Measurements from ENCODE around the gene SDK2.
A peak's percentile ranks its signal among the peaks of the same experiment; 100 is the strongest.

SDK2 gene

DNA sequence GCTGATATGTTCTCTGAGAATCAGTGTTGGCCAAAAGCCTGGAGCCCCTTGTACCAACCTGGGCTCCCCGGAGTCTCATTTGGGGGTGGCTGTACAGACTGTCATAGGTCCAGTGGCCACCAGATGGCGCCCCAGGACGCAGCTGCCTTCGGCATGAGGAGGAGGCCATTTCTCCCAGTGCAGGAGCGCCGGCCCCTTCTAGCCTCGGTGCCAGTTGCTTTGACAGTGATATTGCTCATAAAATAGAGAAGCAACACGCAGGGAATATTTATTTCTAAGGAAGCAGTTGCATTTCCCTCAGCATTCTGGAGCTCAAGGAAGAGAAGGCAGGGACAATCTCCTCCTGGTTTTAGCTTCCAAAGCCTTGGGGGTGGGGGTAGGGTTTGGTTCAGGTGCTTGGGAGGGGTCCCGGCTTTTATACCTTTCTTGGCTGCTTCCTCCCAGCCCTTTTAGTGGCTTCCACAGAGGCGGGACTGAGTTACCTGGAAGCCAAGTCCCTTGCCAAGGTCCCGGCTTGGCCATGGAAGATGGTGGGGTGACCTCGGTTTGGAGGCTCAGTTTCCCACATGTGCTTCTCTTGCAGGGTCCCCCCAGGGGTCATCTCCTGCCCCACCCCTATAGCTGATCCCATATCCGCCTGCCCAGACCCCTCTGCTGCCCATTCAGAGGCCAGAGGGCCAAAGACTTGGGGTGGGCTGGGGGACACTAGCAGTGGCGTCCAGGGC is 214.6 kb downstream of the SDK2 start:
- peak; percentile 80 for DNase-seq (ENCODE audit: low spot score)

- DNase-seq (ENCODE audit: low spot score), result no peak
Measured at GRCh38 chr17:73427198-73427597, 217.0 kb downstream of the SDK2 start.

DNA sequence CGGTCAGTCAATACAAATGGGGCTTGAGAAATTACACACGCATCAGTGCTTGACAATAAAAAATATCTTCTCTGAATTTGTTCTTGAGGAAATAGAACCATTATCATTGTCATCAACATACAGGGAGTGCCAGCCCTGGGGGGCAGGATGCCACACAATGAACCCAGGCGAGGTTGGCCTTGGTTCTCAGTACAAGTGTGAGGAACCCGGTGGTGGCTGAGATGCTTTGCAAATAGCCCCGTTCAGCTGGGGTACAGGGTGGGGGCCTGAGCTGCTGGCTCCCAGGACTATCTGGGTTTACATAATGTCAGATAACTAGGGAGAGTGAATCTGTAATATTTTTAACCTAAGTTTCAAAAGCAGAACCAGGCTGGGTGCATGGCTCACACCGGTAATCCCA is 219.7 kb downstream of the SDK2 start:
- no peak for DNase-seq (ENCODE audit: low spot score)

DNA sequence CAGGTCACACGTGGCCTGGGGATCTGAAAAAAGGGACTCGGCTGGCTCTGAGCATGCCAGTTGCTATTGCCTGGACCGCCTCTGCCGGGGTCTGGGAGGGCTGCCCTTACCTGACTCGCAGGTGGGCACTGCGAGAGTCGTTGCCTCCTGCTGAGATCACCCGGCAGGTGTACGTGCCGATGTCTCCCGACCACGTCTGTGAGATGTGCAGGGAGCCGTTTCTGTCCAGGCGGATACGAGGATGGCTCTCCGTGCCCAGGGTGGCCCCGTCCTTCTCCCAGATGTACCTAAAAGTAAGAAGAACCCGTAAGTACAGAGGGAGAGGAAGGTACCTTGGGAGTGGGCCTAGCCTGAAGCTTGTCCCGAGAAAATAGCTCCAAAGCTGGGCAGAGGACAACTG is 220.4 kb downstream of the SDK2 start:
- DNase-seq (ENCODE audit: low spot score), result no peak

DNA sequence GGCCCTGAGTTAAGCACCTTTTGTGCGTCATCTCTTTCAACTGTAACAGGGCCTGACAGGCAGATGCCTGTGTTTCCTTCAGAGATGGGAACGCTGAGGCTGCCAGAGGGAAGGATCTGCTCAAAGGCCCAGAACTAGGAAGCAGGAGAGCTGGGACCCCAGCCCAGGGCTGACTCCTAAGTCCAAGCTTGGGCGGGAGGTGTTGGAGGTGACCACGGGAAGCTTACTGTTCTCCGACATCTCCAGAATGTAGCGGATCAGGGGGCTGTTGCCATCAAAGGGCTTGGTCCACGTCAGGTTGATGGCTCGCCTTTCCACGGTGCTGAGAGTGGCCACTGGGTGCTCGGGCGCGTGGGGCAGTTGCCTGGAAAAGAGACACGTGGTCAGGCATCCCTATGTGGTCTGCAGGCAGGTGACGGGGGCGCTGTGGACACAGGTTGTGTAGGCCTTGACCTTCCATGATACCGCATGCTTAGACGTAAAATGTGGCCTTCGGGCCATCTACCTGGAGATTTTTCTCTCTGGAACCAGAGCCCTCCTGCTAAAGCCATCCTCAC is 221.0 kb downstream of the SDK2 start:
- peak; percentile 56 for DNase-seq (ENCODE audit: low spot score)

DNA sequence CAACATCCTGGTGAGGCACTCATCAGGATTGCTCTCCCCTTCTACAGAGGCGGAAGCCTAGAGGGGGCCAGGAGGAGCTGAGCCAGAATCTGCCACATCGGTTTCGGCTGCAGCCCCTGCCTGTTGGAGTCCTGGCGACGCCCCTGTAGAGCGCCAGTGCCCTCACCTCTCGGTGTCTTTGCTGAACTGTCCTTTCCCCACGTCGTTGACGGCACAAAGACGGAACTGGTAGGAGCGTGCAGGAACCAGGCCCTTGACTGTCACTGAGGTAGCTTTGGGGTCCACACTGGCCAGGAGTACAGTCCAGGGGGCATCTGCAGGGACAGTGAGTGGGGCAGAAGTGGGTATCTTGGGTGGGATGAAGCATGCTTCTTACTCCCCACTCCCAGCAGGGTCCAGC is 222.1 kb downstream of the SDK2 start:
- DNase-seq (ENCODE audit: low spot score), result no peak

DNA sequence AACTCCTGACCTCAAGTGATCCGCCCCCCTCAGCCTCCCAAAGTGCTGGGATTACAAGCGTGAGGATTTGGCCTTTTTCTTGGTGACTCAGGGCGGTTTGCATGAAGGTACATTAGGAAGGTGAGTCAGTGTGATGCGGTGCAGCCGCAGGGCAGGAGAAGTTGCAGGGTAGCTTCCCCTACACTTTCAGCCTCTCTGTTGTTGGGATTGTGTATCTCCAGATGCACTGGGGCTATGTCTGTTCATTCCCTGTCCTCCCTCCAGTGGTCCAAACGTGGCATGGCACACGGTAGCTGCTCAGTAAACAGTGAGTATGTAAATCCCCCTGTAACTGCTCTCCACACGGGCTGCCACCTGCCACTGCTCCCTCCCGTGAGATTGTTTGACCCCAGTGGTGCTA is 223.3 kb downstream of the SDK2 start:
- peak; percentile 57 for DNase-seq (ENCODE audit: low spot score)

GRCh38 chr17:73419881-73420280 is 224.4 kb downstream of the SDK2 start:
- DNase-seq (ENCODE audit: low spot score), result no peak

GRCh38 chr17:73419051-73419450 is 225.2 kb downstream of the SDK2 start:
- DNase-seq (ENCODE audit: low spot score), result no peak

- DNase-seq (ENCODE audit: low spot score), result no peak
Measured at GRCh38 chr17:73415782-73416181, 228.5 kb downstream of the SDK2 start.

GRCh38 chr17:73414171-73414955 is 229.9 kb downstream of the SDK2 start:
- no peak for DNase-seq (ENCODE audit: low spot score)

GRCh38 chr17:73412914-73413313 is 231.3 kb downstream of the SDK2 start:
- DNase-seq (ENCODE audit: low spot score), result no peak

DNA sequence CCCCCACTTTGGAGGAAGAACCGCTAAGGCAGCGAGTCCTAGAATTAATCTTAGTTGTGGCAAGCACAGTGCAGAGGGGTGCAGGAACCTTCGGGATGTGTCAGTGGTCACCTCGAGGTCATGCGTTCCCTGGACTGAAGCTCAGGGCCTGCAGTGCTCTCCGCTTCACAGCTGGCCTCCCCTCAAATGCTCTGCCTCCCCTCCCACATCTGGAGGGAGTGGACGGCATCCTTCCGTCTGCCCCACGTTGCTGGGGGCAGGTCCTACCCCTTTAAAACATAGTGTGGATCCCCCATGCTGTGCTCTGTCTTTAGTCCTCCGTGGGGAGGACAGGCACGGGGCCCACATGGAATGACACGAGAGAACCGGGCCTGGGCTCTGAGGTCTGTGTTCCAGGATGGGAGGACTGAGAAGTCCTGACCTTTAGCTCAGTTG is 232.9 kb downstream of the SDK2 start:
- no peak for DNase-seq (ENCODE audit: low spot score)

DNA sequence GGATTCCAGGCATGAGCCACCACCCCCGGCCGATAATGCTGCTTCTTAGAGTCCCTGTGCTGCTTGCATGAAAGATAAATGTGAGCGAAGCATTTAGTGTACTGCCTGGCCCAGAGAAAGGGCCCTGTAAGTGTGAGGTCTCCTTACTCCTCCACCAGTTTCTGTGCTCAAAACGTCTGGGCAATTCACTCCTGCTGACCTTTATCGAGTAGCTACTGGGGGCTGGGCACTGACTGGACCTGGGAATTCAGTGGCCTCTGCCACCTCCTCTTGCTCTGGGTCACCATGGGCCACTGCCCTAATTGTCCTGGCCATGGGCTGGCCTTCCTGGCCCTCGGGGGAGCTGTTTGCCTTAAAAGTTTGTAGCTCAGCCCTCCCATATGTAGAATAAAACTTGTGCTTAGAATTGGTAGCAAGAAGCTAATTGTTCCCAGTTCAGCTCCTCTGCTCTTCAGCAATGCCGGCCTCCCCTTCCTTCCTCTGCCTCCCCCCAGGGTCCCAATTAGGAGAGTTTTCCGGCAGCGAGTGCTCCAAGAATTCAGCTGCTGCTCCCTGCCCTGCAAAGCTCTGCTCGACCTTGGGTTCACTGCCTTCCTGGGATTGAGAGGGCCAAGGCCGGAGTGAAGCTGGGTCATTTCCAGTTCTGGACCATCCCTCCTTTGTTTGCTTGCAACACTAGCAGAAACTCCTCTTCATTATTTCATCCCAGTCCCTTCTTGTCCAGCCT is 233.5 kb downstream of the SDK2 start:
- DNase-seq (ENCODE audit: low spot score), result no peak

DNA sequence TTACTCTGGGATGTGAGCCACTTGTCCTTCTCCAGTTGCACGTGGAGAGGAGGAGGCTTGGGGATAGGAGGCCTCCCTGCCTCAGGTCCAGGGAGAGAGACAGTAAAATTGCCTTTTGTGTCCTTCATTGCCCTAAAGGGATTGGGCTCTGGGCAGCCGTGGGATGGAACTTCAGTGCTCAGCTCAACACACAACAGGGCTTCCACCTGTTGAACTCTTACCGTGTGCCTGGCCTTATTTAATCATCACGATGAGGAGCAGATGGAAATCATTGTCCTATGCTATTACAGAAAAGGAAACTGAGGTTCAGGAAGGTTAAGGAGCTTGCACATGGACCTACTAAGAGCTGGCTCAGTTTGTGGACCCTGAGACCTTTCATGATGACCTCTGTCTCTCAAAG is 240.0 kb downstream of the SDK2 start:
- no peak for DNase-seq (ENCODE audit: low spot score)

- no peak for DNase-seq (ENCODE audit: low spot score)
Measured at GRCh38 chr17:73402466-73402865, 241.8 kb downstream of the SDK2 start.

DNA sequence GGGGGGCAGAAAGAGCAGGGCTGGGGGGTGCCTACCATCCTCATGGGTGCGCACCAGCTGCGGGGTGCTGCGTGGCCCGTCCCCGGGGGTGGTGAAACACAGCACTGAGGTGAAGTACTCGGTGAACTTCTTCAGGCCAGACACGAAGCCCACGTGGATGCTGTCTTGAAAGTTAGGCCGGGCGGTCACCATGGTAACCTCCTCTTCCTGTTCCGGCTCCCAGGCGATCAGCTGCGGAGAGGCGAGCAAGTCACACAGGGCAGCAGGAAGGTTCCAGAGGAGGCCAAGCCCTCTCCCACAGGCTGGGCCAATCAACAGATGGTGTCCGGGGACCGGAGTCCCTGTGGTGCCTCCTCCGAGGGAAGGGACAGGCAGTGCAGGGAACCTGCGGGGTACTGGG is 242.3 kb downstream of the SDK2 start:
- peak; percentile 92 for DNase-seq (ENCODE audit: low spot score)

GRCh38 chr17:73400915-73401545 is 243.2 kb downstream of the SDK2 start:
- no peak for DNase-seq (ENCODE audit: low spot score)

DNA sequence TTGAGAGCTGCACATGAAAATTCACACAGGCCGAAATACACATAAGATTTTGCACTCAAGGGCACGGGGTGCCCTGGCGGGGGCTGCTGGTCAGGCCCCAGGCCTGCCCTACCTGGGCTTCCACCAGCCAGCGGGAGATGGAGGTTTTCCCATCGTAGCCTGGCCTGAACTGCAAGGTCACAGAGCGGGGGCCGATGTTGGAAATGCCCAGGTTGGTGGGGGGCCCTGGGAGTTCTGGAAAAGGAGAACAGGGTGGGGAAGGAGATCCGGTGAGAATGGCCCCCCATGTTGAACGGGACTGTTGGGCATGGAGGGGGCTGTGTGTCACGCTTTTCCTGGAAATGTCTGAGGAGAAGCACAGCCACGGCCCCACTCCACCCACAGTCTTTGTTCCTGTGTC is 245.2 kb downstream of the SDK2 start:
- DNase-seq (ENCODE audit: low spot score), result no peak

DNA sequence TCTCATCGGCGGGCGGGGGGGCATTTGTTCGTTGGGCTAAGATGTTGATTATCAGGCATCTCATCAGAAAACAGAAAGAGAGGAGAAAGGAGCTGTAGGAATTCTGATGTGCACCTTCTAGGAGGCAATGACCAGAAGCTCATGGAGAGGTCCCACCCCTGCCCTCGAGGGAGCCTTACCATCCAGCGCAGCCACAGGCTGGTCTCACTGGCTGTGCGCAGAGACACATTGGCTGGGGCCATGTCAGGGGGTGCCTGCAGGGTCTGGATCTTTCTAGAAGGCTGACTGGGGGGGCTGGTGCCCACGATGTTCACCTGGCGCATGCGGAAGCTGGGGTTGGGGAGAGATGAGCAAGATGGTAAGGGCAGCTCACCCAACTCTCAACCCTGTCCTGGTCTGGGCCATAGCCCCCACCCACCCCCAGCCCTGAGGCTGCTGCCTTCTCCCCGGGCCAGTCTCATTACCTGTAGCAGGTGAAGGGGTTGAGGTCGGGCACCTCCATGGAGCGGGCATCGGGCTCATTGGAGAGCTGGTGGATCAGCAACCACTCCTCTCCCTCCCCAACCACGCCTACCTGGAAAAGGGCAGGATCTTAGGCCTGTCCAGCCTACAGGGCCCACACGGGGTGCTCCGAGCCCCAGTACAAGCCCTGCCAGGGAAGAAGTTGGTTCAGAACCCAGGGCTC is 246.2 kb downstream of the SDK2 start:
- DNase-seq (ENCODE audit: low spot score), result no peak

DNA sequence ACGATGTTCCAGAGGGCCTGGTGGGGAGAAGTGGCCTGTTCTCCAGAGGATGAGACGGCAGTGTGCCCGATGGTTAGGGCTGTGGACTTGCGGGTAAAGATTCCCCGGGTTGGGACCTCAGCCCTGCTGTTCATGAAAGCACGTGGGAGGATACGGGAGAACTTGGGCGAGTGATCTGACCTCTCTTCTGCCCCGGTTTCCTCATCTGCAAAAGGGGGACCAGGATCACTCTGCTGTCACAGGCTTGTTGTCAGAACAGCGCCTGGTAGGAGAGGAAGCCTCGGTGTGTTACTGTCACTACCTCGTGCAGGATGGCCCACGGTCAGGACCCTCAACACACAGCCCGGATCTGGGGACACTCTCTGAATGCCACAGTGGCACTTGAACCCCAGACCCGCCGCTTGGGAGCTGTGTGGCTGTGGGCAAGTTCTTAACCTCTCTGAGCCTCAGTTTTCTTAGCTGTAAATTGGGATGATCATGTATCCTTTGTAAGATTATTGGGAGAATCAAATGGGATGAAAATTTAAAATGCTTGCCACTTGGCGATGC is 246.9 kb downstream of the SDK2 start:
- DNase-seq (ENCODE audit: low spot score), result no peak

Measured in SK-N-DZ (cell line).